GM19238 (cell line): ENCODE data around the gene GEMIN8.
A peak's percentile ranks its signal among the peaks of the same experiment; 100 is the strongest.

Experiments
- DNase-seq: peaks from one replicate; pipeline ENCODE4 v3.0.0; 2011; ENCODE audit warnings: low spot score; ENCODE audit not compliant: insufficient read length

The GEMIN8 gene

GRCh38 chrX:14029425-14030173 lies at the start of gene GEMIN8:
GEMIN8 (minus strand) TSS chrX:14029892; CDS start chrX:14021478, 8,414 bp downstream.
- peak; percentile 63 for DNase-seq

- no peak for DNase-seq
Measured at GRCh38 chrX:14076639-14077038, 46.9 kb upstream of the GEMIN8 start.

- DNase-seq, result no peak
Measured at GRCh38 chrX:14073556-14073955, 43.9 kb upstream of the GEMIN8 start.

GRCh38 chrX:14073071-14073470 lies 43.4 kb upstream of the GEMIN8 start:
- DNase-seq, result no peak

GRCh38 chrX:14065800-14066199 lies 36.1 kb upstream of the GEMIN8 start:
- DNase-seq, result no peak

GRCh38 chrX:14064626-14065432 lies 35.1 kb upstream of the GEMIN8 start:
- no peak for DNase-seq

- DNase-seq, result no peak
Measured at GRCh38 chrX:14062524-14062923, 32.8 kb upstream of the GEMIN8 start.

- DNase-seq, result no peak
Measured at GRCh38 chrX:14056206-14056605, 26.5 kb upstream of the GEMIN8 start.

GRCh38 chrX:14051416-14051815 lies 21.7 kb upstream of the GEMIN8 start:
- DNase-seq, result no peak

- no peak for DNase-seq
Measured at GRCh38 chrX:14050709-14051108, 21.0 kb upstream of the GEMIN8 start.

- no peak for DNase-seq
Measured at GRCh38 chrX:14043209-14043608, 13.5 kb upstream of the GEMIN8 start.

- no peak for DNase-seq
Measured at GRCh38 chrX:14039344-14039743, 9.7 kb upstream of the GEMIN8 start.

- DNase-seq, result no peak
Measured at GRCh38 chrX:14038375-14039085, 8.8 kb upstream of the GEMIN8 start.

- no peak for DNase-seq
Measured at GRCh38 chrX:14032406-14032805, 2.7 kb upstream of the GEMIN8 start.

- no peak for DNase-seq
Measured at GRCh38 chrX:14030174-14030530, 460 bp upstream of the GEMIN8 start.

- DNase-seq, result no peak
Measured at GRCh38 chrX:14029039-14029424, 660 bp downstream of the GEMIN8 start.

- DNase-seq, result no peak
Measured at GRCh38 chrX:14028473-14028872, 1.2 kb downstream of the GEMIN8 start.

GRCh38 chrX:14027511-14028019 lies 2.1 kb downstream of the GEMIN8 start:
- DNase-seq, result no peak

GRCh38 chrX:14027036-14027435 lies 2.7 kb downstream of the GEMIN8 start:
- DNase-seq, result no peak

GRCh38 chrX:14026121-14026520 lies 3.6 kb downstream of the GEMIN8 start:
- DNase-seq, result no peak

GRCh38 chrX:14022019-14022418 lies 7.7 kb downstream of the GEMIN8 start:
- no peak for DNase-seq

- no peak for DNase-seq
Measured at GRCh38 chrX:14017399-14017798, 12.3 kb downstream of the GEMIN8 start.
